ENCODE data around the gene YKT6.
"Not testable (repeated sequence)": the region's sequence is repeated elsewhere in the genome, so short reads cannot be mapped to it uniquely, and the experiment has no call there.

YKT6 gene

DNA sequence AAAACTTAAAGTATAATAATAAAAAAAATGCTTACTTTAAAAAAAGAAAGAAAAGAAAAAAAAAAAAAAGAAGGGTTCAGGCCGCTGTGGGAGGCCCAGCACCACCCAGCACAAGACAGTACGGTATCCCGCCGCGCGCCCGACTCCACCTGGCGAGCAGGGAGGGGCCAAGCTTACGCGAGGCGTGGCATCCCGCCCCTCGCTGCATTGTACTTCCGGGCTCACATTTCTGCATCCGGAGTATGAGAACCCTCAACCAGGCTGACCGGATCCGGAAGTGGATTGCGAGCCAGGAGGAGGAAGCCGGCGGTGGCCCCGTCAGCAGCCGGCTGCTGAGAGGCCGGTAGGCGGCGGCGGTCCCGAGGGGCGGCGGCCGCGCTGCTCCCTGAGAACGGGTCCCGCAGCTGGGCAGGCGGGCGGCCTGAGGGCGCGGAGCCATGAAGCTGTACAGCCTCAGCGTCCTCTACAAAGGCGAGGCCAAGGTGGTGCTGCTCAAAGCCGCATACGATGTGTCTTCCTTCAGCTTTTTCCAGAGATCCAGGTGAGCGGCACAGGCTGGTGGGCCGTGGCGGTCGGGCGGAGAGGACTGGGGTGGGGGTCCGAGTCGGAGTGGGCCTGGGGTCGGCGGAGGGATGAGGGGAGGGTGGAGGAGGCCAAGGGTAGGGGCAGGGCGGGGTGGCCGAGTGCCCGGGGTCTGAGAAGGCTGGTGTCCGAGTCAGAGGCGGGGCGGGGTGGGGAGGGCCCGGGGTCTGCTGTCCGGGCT is at the start of gene YKT6:
Gene YKT6, plus strand, starts transcription at position 280 of the 763 bp plus-strand sequence. Its CDS starts 158 bp downstream, at position 438.
- peak; percentile 89 for DNase-seq

GRCh38 chr7:44151956-44152355 is 48.8 kb upstream of the YKT6 start:
- DNase-seq, result no peak

- DNase-seq, result no peak
These were observed 47.5 kb upstream of the YKT6 start for GRCh38 chr7:44152971-44153947.

DNA sequence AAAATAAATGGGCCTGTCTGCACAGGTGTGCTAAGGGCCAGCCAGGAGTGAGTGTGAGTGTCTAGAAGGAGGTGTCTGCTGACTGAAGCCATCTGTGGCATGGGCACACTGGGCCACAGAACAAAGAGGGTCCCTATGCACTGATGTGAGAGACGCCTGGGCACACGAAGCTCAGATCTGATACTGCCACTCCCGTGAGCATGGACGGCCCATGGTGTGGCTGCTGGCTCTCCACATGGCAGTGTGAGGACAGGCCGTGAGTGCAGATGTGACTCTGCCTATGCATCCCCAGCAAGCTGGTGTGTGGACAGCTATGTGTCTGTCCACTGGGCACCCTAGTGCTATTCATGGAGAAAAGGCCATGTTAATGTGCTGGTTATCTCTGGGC is 46.8 kb upstream of the YKT6 start:
- no peak for DNase-seq

DNA sequence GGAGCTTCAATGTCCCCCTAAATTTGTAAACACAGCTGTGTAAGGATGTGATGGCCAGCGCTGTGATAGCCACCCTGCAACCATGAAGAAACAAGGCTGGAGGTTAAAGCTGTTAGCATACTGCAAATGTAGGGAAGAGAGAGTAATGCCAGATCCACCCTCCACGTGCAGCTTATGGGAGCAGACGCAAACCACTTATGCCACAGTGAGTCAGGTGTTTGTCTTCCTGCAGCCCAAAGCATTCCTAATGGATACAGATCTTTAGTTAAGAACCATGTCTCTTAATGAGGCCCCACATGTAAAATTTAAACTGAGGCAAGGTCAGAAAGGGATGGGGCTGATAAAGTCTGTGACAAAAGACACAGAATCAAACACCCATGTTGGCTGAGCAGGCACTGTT is 46.1 kb upstream of the YKT6 start:
- no peak for DNase-seq

DNA sequence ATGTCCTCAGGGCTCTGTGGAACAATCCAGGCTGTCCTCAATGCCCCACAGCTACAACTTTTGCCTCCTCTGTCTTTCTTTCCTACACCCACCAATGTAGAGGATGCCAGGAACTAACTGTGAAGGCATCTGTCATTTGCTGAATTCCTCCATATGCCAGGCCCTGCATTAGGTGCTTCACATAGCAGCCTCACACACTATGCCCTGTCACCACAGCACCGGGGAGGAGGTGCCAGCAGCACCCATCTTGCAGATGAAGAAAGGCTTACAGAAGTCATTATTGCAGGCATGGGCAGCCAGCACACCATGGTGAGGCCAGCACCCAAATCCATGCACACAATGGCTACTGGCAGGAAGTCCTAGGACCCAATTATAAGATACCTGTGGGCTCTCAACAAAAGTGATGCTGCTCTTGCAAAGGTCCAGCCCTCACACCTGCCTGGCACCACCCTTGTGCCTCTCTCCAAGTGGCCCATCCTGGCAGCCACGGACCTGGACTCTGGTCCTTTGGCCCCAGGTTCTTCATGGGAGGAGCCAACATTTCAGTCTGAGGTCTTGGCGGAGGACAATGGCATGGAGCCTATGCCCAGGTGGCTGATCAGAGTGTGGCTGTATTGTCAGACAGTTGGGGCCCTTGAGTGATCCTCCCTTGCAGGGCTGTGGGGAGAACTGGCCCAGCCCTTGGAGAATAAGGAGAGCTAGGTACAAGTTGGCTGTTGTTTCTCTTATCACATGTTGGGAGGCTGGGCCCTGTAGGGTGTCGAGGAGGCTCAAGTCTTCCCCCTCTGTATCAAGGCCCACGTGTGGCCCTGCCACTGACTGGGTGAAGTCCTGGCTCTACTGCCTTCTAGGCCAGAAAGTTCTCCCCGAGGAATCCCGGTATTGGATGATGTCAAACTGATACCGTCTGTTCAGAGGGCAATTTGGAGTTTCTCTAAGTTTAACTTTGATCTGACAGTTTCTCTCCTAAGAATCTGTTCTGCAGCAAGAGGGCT is 45.3 kb upstream of the YKT6 start:
- no peak for DNase-seq

DNA sequence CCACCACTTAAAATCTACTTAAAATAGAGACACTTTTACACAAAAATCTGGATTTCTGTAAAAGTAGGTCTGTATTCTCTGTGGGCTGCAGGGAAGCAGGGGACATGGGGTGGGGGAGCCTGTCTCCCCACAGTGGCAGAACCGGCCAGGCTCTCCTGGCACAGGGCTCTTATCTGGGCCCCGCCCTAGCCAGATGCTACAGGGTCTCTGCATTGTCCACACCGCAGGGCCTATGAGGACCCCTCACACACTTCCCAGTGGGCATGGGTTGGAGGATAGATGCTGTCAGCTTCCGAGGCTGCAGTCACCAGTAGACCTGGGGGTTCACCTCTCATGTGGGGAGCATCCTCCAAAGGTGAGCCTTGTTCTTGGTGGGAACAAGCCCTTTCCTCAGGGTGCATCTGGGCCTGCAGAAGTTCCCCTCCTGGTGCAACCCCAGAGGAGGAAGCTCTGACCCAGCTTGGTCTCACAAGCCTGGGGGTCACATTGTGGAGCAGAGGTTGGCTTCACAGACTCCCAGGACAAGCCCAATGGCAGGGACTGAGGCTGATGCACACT is 44.2 kb upstream of the YKT6 start:
- DNase-seq, result no peak

GRCh38 chr7:44157116-44158080 is 43.4 kb upstream of the YKT6 start:
- DNase-seq, result no peak

GRCh38 chr7:44158096-44158872 is 42.5 kb upstream of the YKT6 start:
- DNase-seq, result no peak

DNA sequence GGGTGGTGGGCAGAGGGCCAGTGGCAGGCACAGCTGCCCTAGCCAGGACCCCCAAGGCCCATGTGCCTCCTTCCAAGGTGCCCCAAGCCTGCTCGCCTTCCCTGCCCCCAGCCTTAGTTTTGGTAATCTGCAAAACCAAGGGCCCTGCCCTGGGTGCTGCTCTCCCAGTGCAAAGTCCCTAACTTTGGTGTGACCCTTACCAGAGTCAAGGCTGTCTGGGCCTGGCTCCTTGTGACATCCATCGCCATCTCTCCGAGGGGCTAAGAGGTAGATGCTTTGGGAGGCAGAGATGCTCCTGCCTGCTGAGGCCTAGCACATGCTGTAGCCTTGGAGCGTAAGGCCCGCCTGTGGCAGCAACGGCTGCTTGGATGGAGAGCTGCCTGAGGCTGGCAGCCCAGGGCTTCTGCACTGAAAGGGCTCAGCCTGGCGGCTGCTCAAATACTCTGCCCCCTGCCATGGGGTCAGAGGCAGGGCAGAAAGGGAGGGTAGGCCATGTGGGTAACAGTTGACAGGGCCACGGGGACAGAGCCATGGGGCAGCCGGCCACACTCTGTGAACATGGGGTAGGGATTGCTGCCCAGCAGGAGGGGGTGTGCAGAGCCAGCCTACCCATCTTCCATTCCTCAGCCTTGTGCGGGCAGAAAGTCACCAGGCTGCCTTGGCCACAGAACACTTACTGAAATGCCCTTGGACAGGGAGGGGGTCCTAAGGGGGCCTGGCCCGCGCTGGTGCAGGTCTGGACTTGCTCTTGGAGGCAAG is 41.7 kb upstream of the YKT6 start:
- no peak for DNase-seq

- no peak for DNase-seq
These were observed 40.8 kb upstream of the YKT6 start for GRCh38 chr7:44159824-44160630.

DNA sequence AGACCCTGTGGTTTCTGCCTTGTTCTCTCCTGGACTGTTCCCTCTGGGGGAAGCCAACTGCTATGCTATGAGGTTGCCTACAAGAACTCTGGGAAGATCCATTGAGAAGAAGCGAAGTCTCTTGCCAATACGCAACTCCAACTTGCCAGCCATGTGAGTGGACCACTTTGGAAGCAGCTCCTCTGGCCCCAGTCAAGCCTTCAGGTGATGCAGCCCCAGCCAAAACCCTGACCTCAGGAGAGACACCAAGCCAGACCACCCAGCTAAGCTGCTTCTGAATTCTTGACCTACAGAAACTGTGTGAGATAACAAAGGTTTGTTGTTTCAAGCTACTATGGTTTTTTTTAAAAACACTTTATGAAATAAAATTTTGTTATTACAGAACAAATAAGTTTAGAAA is 39.4 kb upstream of the YKT6 start:
- no peak for DNase-seq

DNA sequence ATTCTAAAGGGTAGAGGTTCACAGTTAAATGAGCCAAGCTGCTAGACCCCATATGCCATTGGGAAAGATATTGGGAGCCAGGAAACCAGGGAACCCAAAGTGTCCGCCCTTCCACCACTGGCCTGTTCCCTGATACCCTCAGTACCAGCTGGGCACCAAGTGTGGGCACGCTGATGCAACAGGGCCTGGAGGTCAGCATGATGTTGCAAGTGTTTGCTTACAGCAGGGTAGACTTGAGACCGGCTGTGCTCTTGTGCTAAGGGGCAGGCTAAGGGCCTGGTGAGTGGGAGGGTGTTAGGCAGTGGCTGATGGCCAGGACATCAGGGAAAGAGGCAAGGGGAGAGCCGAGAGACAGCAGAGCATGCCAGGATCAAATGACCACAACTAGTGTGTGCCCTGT is 38.6 kb upstream of the YKT6 start:
- DNase-seq, result no peak

DNA sequence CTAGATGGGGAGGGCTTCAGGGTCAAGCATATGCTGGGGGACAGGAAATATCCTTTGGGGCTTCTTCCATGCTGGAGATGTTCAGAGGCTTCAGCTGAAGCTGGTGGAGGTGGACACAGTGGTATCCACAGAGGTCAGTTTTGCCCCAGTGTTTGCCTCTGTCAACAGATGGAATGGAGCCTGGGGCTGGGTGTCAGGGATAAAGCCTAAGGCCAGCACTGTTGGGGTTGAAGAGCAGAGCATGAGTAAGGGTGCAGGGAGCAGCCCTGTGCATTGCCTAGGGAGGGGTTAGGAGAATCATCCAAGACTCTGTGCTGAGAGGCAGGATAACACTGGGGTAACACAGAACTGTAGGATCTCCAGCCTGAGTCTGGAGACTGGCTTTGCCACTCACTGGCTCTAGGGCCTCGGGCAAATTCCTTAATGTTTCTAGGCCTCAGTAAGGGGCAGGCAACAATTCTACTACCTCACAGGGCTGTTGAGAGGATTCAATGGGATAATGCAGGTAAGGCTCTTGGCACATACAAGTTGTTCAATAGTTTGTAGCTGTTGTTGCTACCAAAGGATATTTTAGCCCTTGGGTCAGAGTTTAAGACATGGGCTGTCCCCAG is 37.9 kb upstream of the YKT6 start:
- no peak for DNase-seq

- no peak for DNase-seq
These were observed 37.2 kb upstream of the YKT6 start for GRCh38 chr7:44163591-44163990.

DNA sequence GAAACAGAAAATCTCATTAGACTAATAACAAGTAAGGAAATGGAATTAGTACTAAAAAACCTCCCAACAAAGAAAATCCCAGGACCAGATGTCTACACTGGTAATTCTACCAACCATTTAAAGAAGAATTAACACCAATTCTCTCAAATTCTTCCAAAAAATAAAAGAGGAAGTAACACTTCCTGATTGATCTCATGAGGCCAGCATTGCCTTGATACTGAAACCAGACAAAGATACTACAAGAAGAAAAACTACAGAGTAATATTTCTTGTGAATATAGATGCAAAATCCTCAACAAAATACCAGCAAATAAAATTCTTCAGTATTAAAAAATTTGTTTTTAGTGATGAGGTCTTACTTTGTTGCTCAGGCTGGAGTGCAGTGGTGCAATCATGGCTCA is 32.9 kb upstream of the YKT6 start:
- DNase-seq, result no peak

DNA sequence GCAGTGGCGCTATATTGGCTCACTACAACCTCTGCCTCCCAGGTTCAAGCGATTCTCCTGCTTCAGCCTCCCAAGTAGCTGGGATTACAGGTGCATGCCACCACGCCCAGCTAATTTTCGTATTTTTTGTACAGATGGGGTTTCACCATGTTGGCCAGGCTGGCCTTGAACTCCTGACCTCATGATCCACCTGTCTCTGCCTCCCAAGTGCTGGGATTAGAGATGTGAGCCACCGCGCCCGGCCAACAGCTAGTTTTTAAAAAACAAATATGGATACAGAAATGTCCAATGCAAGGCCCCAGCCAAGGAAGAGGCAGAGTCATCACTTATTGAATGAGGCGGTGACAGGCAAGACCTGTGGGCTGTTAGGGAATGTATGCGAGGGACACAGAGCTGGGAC is 28.9 kb upstream of the YKT6 start:
- DNase-seq, result not testable (repeated sequence)

GRCh38 chr7:44172352-44172751 is 28.4 kb upstream of the YKT6 start:
- no peak for DNase-seq
